VCaP (cell line): ENCODE results near the gene GFRA1.

Experiments
- H3K27ac ChIP-seq: fragments of 450-650 bp; 2 replicates; pipeline ENCODE4 v1.5.1; 2017
- CTCF ChIP-seq: fragments of 450-650 bp; conservative IDR thresholded peaks from 2 replicates; pipeline ENCODE4 v1.5.1; 2017; ENCODE audit warnings: mild to moderate bottlenecking, moderate library complexity

Gene GFRA1

GRCh38 chr10:116207690-116208089 is 65.3 kb downstream of the GFRA1 start:
- no peak for TF ChIP-seq CTCF
- H3K27ac ChIP-seq, result no peak overlapping the region

DNA sequence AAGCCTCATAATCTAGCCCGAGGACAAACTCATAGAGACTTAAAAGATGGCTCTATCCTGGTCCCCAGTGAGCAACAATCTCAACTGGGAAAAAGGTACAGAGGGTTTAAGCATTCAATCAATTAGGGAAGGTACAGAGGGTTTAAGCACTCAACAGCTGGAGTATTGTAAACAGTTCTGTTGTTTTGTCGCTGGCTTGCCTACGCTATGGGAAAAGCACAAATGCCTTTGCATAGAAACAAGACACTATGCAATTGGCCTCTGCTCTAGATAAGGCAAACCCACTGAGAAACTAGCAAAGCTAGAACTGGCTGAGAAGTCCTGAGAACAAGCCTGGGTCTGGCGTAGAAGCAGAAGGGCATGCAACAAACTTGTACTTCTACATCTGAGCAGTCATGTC is 69.3 kb downstream of the GFRA1 start:
- no peak for TF ChIP-seq CTCF

GRCh38 chr10:116201670-116202430 is 71.2 kb downstream of the GFRA1 start:
- no peak for TF ChIP-seq CTCF

More for the DNA sequence above, 69.3 kb downstream of the GFRA1 start:
- no peak overlapping the region for H3K27ac ChIP-seq

DNA sequence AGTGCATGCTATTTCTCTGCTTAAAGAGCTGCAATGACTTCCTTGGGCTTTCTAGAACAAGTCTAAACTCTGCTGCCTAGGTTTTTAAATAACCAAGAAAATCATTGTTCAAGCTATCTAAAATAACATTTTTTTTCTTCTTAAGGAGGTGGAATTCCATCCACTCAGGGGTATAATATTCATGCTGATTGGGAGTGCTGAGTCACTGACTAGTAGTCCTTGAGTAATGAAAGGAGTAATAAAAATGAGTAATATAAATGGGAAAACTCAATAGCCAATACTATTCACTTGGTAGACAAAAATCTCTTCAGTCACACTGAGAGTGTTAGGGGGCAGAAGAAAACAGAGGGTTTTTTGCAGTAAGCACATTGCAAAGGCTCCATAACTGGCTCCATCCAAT is 72.0 kb downstream of the GFRA1 start:
- TF ChIP-seq CTCF, result no peak
- no peak overlapping the region for H3K27ac ChIP-seq

More at GRCh38 chr10:116201670-116202430, 71.2 kb downstream of the GFRA1 start:
- H3K27ac ChIP-seq, result no peak overlapping the region

GRCh38 chr10:116198676-116199035 is 74.3 kb downstream of the GFRA1 start:
- TF ChIP-seq CTCF, result no peak
- peak overlapping the region; percentile 16; the same call in 1 of the 2 replicates for H3K27ac ChIP-seq

GRCh38 chr10:116197946-116198675 is 74.9 kb downstream of the GFRA1 start:
- no peak for TF ChIP-seq CTCF
- peak overlapping the region; percentile 16; the same call in 1 of the 2 replicates for H3K27ac ChIP-seq

DNA sequence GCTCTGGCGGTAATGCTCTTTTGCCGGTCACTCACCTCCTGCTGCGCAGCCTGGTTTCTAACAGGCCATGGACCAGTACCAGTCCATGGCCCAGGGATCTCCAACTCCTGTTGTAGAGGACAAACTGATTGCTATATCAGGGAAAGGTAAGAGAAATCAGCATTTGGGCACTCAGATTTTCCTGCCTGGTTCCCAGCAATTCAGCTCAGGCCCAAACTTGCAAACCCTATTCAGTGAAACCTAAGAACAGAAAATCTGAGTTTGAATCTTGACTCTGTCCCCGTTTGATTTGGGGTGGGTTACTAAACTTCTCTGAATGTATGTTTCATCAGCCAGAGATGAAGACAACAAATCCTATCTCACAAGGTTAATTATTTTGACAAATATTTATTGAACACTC is 77.4 kb downstream of the GFRA1 start:
- no peak for TF ChIP-seq CTCF

More for the DNA sequence above, 77.4 kb downstream of the GFRA1 start:
- H3K27ac ChIP-seq, result no peak overlapping the region
